ENCODE results near the gene KIRREL3. TPM values are rescaled to one million over a fixed set of nuclear protein-coding genes. Genes with fewer than 3 reads are reported as not detected.

The KIRREL3 gene
- total RNA-seq, 5 donors from 2014 or later (not counting 1 experiment from before 2014, with no cell fraction given), result not detected

DNA sequence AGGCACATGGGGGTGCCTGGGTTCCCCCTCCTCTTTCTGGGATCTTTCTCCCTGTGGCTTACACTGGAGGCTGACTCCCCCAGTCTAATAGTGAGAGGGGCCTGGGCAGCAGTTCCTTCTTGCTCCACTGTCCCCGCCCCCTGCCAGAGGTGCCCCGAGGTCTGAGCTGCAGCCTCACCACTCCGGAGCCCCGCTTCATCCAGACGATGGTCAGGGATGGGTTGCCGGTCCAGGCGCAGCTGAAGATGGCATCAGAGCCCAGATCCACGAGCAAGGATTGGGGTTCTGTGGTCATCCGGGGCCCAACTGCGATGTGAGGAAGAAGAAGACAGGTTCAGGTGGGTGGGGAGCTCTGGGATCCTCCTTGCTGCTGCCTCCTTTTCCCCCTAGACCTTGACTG is 554.0 kb downstream of the KIRREL3 start:
- no peaks in the 10 kb centered on the region for H3K4me1 ChIP-seq (ENCODE audit: control insufficient read depth in 1 of 2, extremely low read depth in 1 of 2, insufficient read depth in 2 of 2, low read length in 2 of 2)
- H3K27me3 ChIP-seq (replicated peaks in 1 of 2; ENCODE audit: control insufficient read depth in 2 of 2, extremely low read depth in 1 of 2, insufficient read depth in 2 of 2, low read length in 1 of 2), result peaks cover 0 to 20% of the 10 kb centered on the region in 2 experiments
- ChIA-PET POLR2A (no interaction called here), CTCF (interaction anchor here (0.6 to 0.8 kb wide), 4 partner anchors 12 to 1349 kb away, joined by 4 to 9 read pairs (median 4); no protein-coding TSS in a partner anchor)
- no peak for ATAC-seq (replicated peaks in 1 of 4)
- H3K4me3 Mint-ChIP-seq, result no peak overlapping the region
- H3K4me3 ChIP-seq (ENCODE audit: control insufficient read depth in 1 of 2, extremely low read depth in 1 of 2, low read length in 1 of 2), result no peak overlapping the region
- no peak overlapping the region for H3K27ac Mint-ChIP-seq
- no peak for DNase-seq
- H3K36me3 Mint-ChIP-seq, result no peaks in the 10 kb centered on the region
- H3K27me3 Mint-ChIP-seq, result peaks cover 4 to 9% of the 10 kb centered on the region in 2 donors
- 78% methylated on average over 10 of the region's 10 CpGs for WGBS (ENCODE audit: insufficient coverage)
- no peak overlapping the region for H3K27ac ChIP-seq (ENCODE audit: low read length)
- no peaks in the 10 kb centered on the region for H3K36me3 ChIP-seq (ENCODE audit: control insufficient read depth in 2 of 2, extremely low read depth in 1 of 2, insufficient read depth in 1 of 2, low read length in 1 of 2)
- H3K9me3 ChIP-seq, result no peaks in the 10 kb centered on the region
- H3K4me1 Mint-ChIP-seq, result no peaks in the 10 kb centered on the region
- peaks cover 0 to 14% (median 4%) of the 10 kb centered on the region in 3 donors for H3K9me3 Mint-ChIP-seq

DNA sequence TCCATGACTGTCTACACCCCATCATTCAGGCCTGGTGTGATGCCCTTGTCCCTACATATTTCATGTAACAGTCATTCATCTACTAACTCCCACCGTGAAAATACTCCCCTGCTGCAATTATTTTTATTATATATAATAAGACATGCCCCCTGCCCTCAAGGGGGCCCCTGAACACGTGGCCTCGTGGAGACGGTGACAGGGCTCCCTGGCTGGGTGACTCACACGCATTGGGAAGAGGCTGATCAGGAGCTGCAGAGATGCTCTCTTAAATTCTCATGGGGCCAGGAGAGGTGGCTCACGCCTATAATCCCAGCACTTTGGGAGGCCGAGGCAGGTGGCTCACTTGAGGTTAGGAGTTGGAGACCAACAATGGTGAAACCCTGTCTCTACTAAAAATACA is 556.5 kb downstream of the KIRREL3 start:
- Histone ChIP-seq H3K36me3 (ENCODE audit: control insufficient read depth in 2 of 2, extremely low read depth in 1 of 2, insufficient read depth in 1 of 2, low read length in 1 of 2) (no peaks in the 10 kb centered on the region), H3K27ac (ENCODE audit: low read length) (no peak overlapping the region), H3K27me3 (replicated peaks in 1 of 2; ENCODE audit: control insufficient read depth in 2 of 2, extremely low read depth in 1 of 2, insufficient read depth in 2 of 2, low read length in 1 of 2) (peaks cover 0 to 29% of the 10 kb centered on the region in 2 experiments), H3K4me3 (ENCODE audit: control insufficient read depth in 1 of 2, extremely low read depth in 1 of 2, low read length in 1 of 2) (no peak overlapping the region), H3K9me3 (no peaks in the 10 kb centered on the region), H3K4me1 (ENCODE audit: control insufficient read depth in 1 of 2, extremely low read depth in 1 of 2, insufficient read depth in 2 of 2, low read length in 2 of 2) (peaks cover 0 to 5% of the 10 kb centered on the region in 2 experiments)
- no peak for DNase-seq
- H3K27ac Mint-ChIP-seq, result no peak overlapping the region
- POLR2A ChIA-PET, result no interaction called here
- H3K4me1 Mint-ChIP-seq, result peaks cover 3 to 6% (median 5%) of the 10 kb centered on the region in 3 donors
- peaks cover 7 to 23% of the 10 kb centered on the region in 2 donors for H3K27me3 Mint-ChIP-seq
- 83% methylated on average over 5 of the region's 7 CpGs for WGBS (ENCODE audit: insufficient coverage)
- H3K4me3 Mint-ChIP-seq, result no peak overlapping the region
- CTCF ChIA-PET, result interaction anchor here (1.2 to 5.1 kb wide), 2 partner anchors 36 to 37 kb away, joined by 3 to 66 read pairs; no protein-coding TSS in a partner anchor
- H3K36me3 Mint-ChIP-seq, result no peaks in the 10 kb centered on the region
- H3K9me3 Mint-ChIP-seq, result no peaks in the 10 kb centered on the region
- ATAC-seq (replicated peaks in 1 of 4), result no peak

DNA sequence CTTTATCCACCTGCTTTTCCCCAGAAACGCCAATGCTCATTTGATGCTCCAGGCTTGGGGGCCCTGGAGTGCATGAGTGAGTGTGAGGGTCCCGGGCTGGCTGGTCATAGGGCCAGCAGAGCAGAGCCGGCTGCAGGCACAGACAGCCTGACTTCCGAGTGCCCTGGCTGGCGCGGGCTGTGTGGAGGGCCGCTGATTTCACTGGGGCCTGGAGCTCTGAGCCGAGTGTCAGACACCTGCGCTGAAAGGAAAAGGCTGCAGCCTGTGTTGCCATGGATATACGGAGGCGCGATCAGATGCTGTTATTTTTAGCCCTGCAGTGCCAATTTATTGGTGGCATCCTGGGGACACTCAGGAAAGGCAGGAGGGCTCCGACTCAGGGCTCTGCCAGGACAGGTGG is 557.5 kb downstream of the KIRREL3 start:
- Histone ChIP-seq H3K9me3 (no peaks in the 10 kb centered on the region), H3K27ac (ENCODE audit: low read length) (no peak overlapping the region), H3K27me3 (replicated peaks in 1 of 2; ENCODE audit: control insufficient read depth in 2 of 2, extremely low read depth in 1 of 2, insufficient read depth in 2 of 2, low read length in 1 of 2) (peaks cover 0 to 29% of the 10 kb centered on the region in 2 experiments), H3K4me3 (ENCODE audit: control insufficient read depth in 1 of 2, extremely low read depth in 1 of 2, low read length in 1 of 2) (no peak overlapping the region), H3K36me3 (ENCODE audit: control insufficient read depth in 2 of 2, extremely low read depth in 1 of 2, insufficient read depth in 1 of 2, low read length in 1 of 2) (no peaks in the 10 kb centered on the region), H3K4me1 (ENCODE audit: control insufficient read depth in 1 of 2, extremely low read depth in 1 of 2, insufficient read depth in 2 of 2, low read length in 2 of 2) (peaks cover 0 to 5% of the 10 kb centered on the region in 2 experiments)
- ChIA-PET CTCF (interaction anchor here (4.7 to 5.1 kb wide), 2 partner anchors 37 to 38 kb away, joined by 45 to 66 read pairs; no protein-coding TSS in a partner anchor), POLR2A (no interaction called here)
- Mint-ChIP-seq H3K4me1 (peaks cover 3 to 6% (median 5%) of the 10 kb centered on the region in 3 donors), H3K36me3 (no peaks in the 10 kb centered on the region), H3K9me3 (no peaks in the 10 kb centered on the region), H3K4me3 (no peak overlapping the region), H3K27me3 (peaks cover 7 to 23% of the 10 kb centered on the region in 2 donors), H3K27ac (no peak overlapping the region)
- DNase-seq (no peak), ATAC-seq (replicated peaks in 1 of 4) (no peak)
- 35% methylated on average over 12 of the region's 13 CpGs for WGBS (ENCODE audit: insufficient coverage)

DNA sequence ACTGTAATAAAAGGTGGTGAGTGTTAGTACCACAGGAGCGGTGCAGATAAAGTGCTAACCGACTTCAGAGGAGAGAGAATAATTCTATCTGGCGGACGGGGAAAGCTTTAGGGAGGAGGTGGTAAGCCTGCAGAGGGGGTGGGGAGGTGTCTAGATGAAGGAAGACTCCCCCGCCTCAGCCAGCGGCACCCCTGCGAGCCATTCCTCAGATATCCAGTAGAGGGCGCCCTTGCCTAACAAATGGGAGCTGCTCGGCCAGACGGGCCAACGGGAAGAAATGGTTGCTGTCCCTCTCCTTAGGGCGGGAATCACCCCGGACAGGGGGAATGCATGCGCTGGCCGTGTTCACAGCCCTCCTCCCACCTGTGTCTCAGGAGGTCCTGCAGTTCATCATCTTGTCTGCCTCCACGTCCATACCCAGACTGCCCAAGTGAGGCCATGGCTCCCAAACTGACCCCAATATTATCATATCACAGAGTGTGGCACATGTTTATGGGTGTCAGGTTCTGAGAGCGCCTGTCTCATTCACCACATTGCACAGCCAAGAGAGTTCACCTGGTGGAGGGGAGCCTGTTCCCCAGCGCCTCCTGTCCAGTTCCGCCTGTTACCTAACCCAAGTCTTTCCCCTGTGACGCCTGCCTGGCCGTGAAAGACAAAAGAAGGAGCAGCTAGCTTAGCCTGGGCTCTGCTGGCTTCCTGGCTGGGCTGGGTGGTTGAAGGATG is 559.6 kb downstream of the KIRREL3 start:
- peaks cover 7 to 23% of the 10 kb centered on the region in 2 donors for H3K27me3 Mint-ChIP-seq
- POLR2A ChIA-PET, result interaction anchor here in 1 of 2 donors (0.5 kb wide), 1 partner anchor 1716 kb away, joined by 4 read pairs; no protein-coding TSS in a partner anchor

DNA sequence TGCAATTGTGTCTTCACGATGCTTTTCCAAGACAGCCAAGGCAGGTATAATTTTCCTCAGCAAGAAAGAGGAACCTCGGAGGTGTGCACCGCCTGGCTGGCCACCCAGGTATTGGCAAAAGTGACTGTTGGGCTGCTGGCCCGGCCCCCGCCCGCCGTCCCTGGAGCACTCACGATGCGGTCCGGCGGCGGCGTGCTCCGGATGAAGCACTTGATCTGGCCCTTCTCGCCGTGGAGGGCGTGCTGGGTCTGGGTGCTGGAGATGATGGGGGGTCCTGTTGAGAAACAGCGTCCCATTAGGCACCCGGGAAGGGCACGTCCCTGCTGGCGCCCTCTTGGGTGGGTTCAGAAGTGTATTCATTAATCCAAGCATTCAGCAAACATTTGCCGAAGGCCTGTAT is 560.3 kb downstream of the KIRREL3 start:
- ChIA-PET CTCF (interaction anchor here (1.1 to 5.1 kb wide), 4 partner anchors 40 to 906 kb away, joined by 4 to 66 read pairs (median 26); no protein-coding TSS in a partner anchor), POLR2A (no interaction called here)
- H3K4me3 Mint-ChIP-seq, result no peak overlapping the region
- DNase-seq (no peak), ATAC-seq (replicated peaks in 1 of 4) (no peak)
- Histone ChIP-seq H3K36me3 (ENCODE audit: control insufficient read depth in 2 of 2, extremely low read depth in 1 of 2, insufficient read depth in 1 of 2, low read length in 1 of 2) (no peaks in the 10 kb centered on the region), H3K27ac (ENCODE audit: low read length) (no peak overlapping the region), H3K9me3 (no peaks in the 10 kb centered on the region), H3K4me3 (ENCODE audit: control insufficient read depth in 1 of 2, extremely low read depth in 1 of 2, low read length in 1 of 2) (no peak overlapping the region), H3K4me1 (ENCODE audit: control insufficient read depth in 1 of 2, extremely low read depth in 1 of 2, insufficient read depth in 2 of 2, low read length in 2 of 2) (peaks cover 0 to 5% of the 10 kb centered on the region in 2 experiments), H3K27me3 (replicated peaks in 1 of 2; ENCODE audit: control insufficient read depth in 2 of 2, extremely low read depth in 1 of 2, insufficient read depth in 2 of 2, low read length in 1 of 2) (peaks cover 0 to 29% of the 10 kb centered on the region in 2 experiments)
- H3K4me1 Mint-ChIP-seq, result peaks cover 3 to 6% (median 5%) of the 10 kb centered on the region in 3 donors
- no peaks in the 10 kb centered on the region for H3K36me3 Mint-ChIP-seq
- H3K9me3 Mint-ChIP-seq, result no peaks in the 10 kb centered on the region
- 85% methylated on average over 15 of the region's 22 CpGs for WGBS (ENCODE audit: insufficient coverage)
- peaks cover 7 to 20% of the 10 kb centered on the region in 2 donors for H3K27me3 Mint-ChIP-seq
- H3K27ac Mint-ChIP-seq, result no peak overlapping the region

More for the DNA sequence above, 559.6 kb downstream of the KIRREL3 start:
- H3K9me3 Mint-ChIP-seq, result no peaks in the 10 kb centered on the region
- Histone ChIP-seq H3K4me3 (ENCODE audit: control insufficient read depth in 1 of 2, extremely low read depth in 1 of 2, low read length in 1 of 2) (peak overlapping the region in 1 of 2 donors; percentile 2), H3K36me3 (ENCODE audit: control insufficient read depth in 2 of 2, extremely low read depth in 1 of 2, insufficient read depth in 1 of 2, low read length in 1 of 2) (no peaks in the 10 kb centered on the region), H3K4me1 (ENCODE audit: control insufficient read depth in 1 of 2, extremely low read depth in 1 of 2, insufficient read depth in 2 of 2, low read length in 2 of 2) (peaks cover 0 to 5% of the 10 kb centered on the region in 2 experiments), H3K27ac (ENCODE audit: low read length) (no peak overlapping the region), H3K27me3 (replicated peaks in 1 of 2; ENCODE audit: control insufficient read depth in 2 of 2, extremely low read depth in 1 of 2, insufficient read depth in 2 of 2, low read length in 1 of 2) (peaks cover 0 to 29% of the 10 kb centered on the region in 2 experiments), H3K9me3 (no peaks in the 10 kb centered on the region)
- H3K4me1 Mint-ChIP-seq, result peaks cover 3 to 6% (median 5%) of the 10 kb centered on the region in 3 donors
- no peak overlapping the region for H3K27ac Mint-ChIP-seq
- no peak overlapping the region for H3K4me3 Mint-ChIP-seq
- CTCF ChIA-PET, result interaction anchor here (0.6 to 5.1 kb wide), 6 partner anchors 9 to 905 kb away, joined by 3 to 66 read pairs (median 6); no protein-coding TSS in a partner anchor
- H3K36me3 Mint-ChIP-seq, result no peaks in the 10 kb centered on the region
- ATAC-seq (replicated peaks in 1 of 4), result peak; percentile 58 to 75 (median 64)
- 24% methylated on average over 18 of the region's 21 CpGs for WGBS (ENCODE audit: insufficient coverage)
- DNase-seq, result peak; percentile 31 to 79 (median 62)

DNA sequence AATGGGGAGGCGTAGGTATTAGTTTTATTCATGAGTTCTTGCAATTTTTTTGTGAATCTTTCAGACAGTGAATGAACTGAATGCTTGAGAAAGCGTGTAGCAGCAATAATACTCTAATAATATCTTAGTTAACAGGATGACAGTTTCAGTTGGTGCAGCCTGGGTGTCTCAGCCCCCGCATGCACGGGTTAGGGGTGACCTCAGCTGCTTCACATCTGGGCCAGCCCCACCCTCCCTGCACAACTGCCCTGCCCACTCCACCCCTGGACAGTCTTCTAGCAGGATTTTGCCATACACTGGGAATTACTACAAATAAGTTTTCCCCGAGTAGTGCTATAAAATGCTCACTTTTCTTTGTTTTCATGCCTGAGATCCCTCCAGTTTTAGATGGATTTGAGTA is 561.9 kb downstream of the KIRREL3 start:
- Mint-ChIP-seq H3K27ac (no peak overlapping the region), H3K36me3 (no peaks in the 10 kb centered on the region), H3K4me3 (no peak overlapping the region), H3K4me1 (peaks cover 3 to 6% (median 5%) of the 10 kb centered on the region in 3 donors), H3K9me3 (no peaks in the 10 kb centered on the region), H3K27me3 (peaks cover 3 to 20% of the 10 kb centered on the region in 2 donors)
- H3K27me3 ChIP-seq (replicated peaks in 1 of 2; ENCODE audit: control insufficient read depth in 2 of 2, extremely low read depth in 1 of 2, insufficient read depth in 2 of 2, low read length in 1 of 2), result peaks cover 0 to 31% of the 10 kb centered on the region in 2 experiments
- H3K36me3 ChIP-seq (ENCODE audit: control insufficient read depth in 2 of 2, extremely low read depth in 1 of 2, insufficient read depth in 1 of 2, low read length in 1 of 2), result no peaks in the 10 kb centered on the region
- DNase-seq (no peak), ATAC-seq (replicated peaks in 1 of 4) (no peak)
- WGBS (ENCODE audit: insufficient coverage), result 51% methylated on average over 2 of the region's 5 CpGs
- ChIA-PET CTCF (interaction anchor here in 1 of 2 donors (0.7 kb wide), 1 partner anchor 38 kb away, joined by 5 read pairs; no protein-coding TSS in a partner anchor), POLR2A (no interaction called here)
- no peak overlapping the region for H3K27ac ChIP-seq (ENCODE audit: low read length)
- no peak overlapping the region for H3K4me3 ChIP-seq (ENCODE audit: control insufficient read depth in 1 of 2, extremely low read depth in 1 of 2, low read length in 1 of 2)
- H3K9me3 ChIP-seq, result no peaks in the 10 kb centered on the region
- H3K4me1 ChIP-seq (ENCODE audit: control insufficient read depth in 1 of 2, extremely low read depth in 1 of 2, insufficient read depth in 2 of 2, low read length in 2 of 2), result peaks cover 0 to 5% of the 10 kb centered on the region in 2 experiments
